H1 (cell line): ENCODE results near the gene SPRING1. TPM values are rescaled to one million over a fixed set of nuclear protein-coding genes. Genes with fewer than 3 reads are reported as not detected.

Source experiments
- CHD7 ChIP-seq: fragments of 300-600 bp; sonication (generic); IDR thresholded peaks from 2 replicates; pipeline ENCODE4 v1.7.1; 2012; ENCODE audit warnings: low read length, moderate library complexity, mild to moderate bottlenecking, inconsistent platforms; ENCODE audit not compliant: insufficient replicate concordance
- CTBP2 ChIP-seq: IDR thresholded peaks from 2 replicates; pipeline ENCODE4 v1.7.0; 2011; ENCODE audit warnings: borderline replicate concordance, mild to moderate bottlenecking, moderate library complexity, mixed read lengths, low read length; ENCODE audit not compliant: insufficient read depth, insufficient read length
- FOSL1 ChIP-seq: IDR thresholded peaks from 2 replicates; pipeline ENCODE4 v1.6.1; 2011; ENCODE audit warnings: mild to moderate bottlenecking, low read depth, low read length, moderate library complexity; ENCODE audit not compliant: insufficient read depth
- GABPA ChIP-seq: IDR thresholded peaks from 2 replicates; pipeline ENCODE4 v1.6.1; 2011; ENCODE audit warnings: mild to moderate bottlenecking, low read length, moderate library complexity, borderline replicate concordance; ENCODE audit not compliant: insufficient read depth
- KDM4A ChIP-seq: IDR thresholded peaks from one replicate; pipeline ENCODE4 v1.7.1; 2012; ENCODE audit warnings: low read depth, mild to moderate bottlenecking, moderate library complexity, low read length, inconsistent platforms; ENCODE audit not compliant: severe bottlenecking
- NANOG ChIP-seq: IDR thresholded peaks from 2 replicates; pipeline ENCODE4 v1.6.1; 2011; ENCODE audit warnings: low read length, low read depth, mild to moderate bottlenecking, inconsistent platforms; ENCODE audit not compliant: insufficient read depth, poor library complexity, severe bottlenecking
- PHF8 ChIP-seq: fragments of 200-600 bp; sonication (generic); conservative IDR thresholded peaks from 2 replicates; pipeline ENCODE4 v1.7.1; 2012; ENCODE audit warnings: low read depth, mild to moderate bottlenecking, inconsistent platforms, low read length, moderate library complexity
- POU5F1 ChIP-seq: IDR thresholded peaks from 2 replicates; pipeline ENCODE4 v1.6.1; 2011; ENCODE audit warnings: low read depth, mild to moderate bottlenecking, low read length, moderate library complexity
- SP4 ChIP-seq: IDR thresholded peaks from 2 replicates; pipeline ENCODE4 v1.6.1; 2012; ENCODE audit warnings: low read length, inconsistent platforms
- polyA plus RNA-seq, 7 experiments: library from polyadenylated mRNA; depleted of rRNA in 3 of 7; stranded (reverse) in 5 of 7; unstranded in 2 of 7; fragments of >200 nt in 5 of 7; fragments of 200-250 nt in 2 of 7; gene quantifications; 1 replicate in 5 of 7; 2 replicates in 1 of 7; 4 replicates in 1 of 7; pipeline versions ENCODE4 v1.2.1 to v1.2.3, GENCODE V29; 2011 to 2013; ENCODE audit warnings: missing spikeins in 2 of 7, mixed read lengths in 2 of 7
- total RNA-seq: library from RNA; stranded (reverse); fragmentation: NEBNext Ultra II Directional; extraction: Animal tissue kit (Norgen Biotek cat#: 25700); gene quantifications from 2 replicates; pipeline ENCODE4 v1.2.1, GENCODE V29; 2021

The SPRING1 gene
- total and polyA plus RNA-seq, 2 of the 8 experiments (the other 6 are each of a cell fraction or from before 2014, with no cell fraction given), result 14.3 to 46.5 TPM

DNA sequence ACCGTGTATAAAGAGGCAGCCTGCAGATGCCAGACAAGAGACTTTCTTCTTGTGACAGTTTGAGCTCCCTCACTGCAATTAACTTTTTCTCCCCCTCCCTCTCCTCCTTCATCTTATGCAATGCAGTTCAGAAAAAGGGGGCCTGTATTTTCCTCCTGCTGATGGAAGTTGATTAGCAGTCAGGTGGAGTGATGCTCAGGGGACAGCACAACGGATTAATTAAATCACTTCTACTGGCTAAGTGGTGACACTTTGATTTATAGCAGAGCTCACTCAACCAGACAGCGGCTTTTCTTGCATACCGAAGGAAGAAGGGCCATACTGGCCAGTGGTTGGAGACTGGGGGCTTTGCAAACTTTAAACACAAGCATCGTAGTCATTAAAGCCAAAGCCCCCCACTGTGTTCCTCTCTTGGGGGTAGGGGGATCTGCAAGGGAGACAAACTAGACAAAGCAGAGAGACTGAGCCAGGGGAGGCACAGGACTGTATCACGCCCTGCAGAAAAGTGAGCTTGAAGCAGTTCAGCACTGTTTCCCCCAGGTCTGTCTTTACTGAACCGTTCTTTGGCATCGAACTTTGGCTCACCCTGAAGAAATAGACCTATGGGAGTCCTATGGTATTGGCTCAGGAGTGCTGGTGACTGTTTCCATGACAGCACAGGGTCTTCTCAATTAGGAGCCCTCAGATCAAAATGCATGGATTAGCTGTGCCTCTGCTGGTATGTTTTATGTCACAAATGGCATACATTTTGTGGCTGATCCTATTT lies 47.7 kb downstream of the SPRING1 start (continued):
- TF ChIP-seq CHD7 (no peak), KDM4A (no peak), CTBP2 (no peak), PHF8 (no peak), FOSL1 (no peak), SP4 (no peak), POU5F1 (no peak), GABPA (no peak), NANOG (no peak)
